Activated naive CD8-positive, alpha-beta T cell treated with anti-CD3 and anti-CD28 coated beads, Interleukin-2, amount 10 ng/mL, durations not matched to agents 7 days and 5 days (primary cell): ENCODE data around the gene ZFHX3. TPM values are rescaled to one million over a fixed set of nuclear protein-coding genes. Genes with fewer than 3 reads are reported as not detected.

Source experiments
- ATAC-seq: fragments of 150-1000 bp; cut with Tn5 transposase; one replicate; pipeline ENCODE4 v1.10.0; 2021; ENCODE audit warnings: low read depth, moderate library complexity
- POLR2A ChIA-PET: fragments of 350-600 bp; sonication (Branson Sonifier 250); formaldehyde crosslinking; loops from one replicate; lab custom pipeline; 2021; ENCODE audit warnings: antibody characterized with exemption; lab: Charles Lee
- DNase-seq: peaks from one replicate; pipeline ENCODE4 v3.0.0; 2021
- H3K27ac Mint-ChIP-seq: one replicate; pipeline ENCODE4 v1.8.0; 2022; ENCODE audit warnings: mild to moderate bottlenecking, mixed read lengths
- H3K27me3 Mint-ChIP-seq: one replicate; pipeline ENCODE4 v1.8.0; 2022; ENCODE audit warnings: mild to moderate bottlenecking, moderate library complexity, mixed read lengths
- H3K36me3 Mint-ChIP-seq: one replicate; pipeline ENCODE4 v1.8.0; 2021; ENCODE audit warnings: mild to moderate bottlenecking, mixed read lengths
- H3K4me1 Mint-ChIP-seq: one replicate; pipeline ENCODE4 v1.8.0; 2021; ENCODE audit warnings: mixed read lengths
- H3K4me3 Mint-ChIP-seq: one replicate; pipeline ENCODE4 v1.8.0; 2022; ENCODE audit warnings: mild to moderate bottlenecking, moderate library complexity, mixed read lengths
- H3K9me3 Mint-ChIP-seq: one replicate; pipeline ENCODE4 v1.8.0; 2021; ENCODE audit warnings: mixed read lengths
- total RNA-seq, 2 experiments: library from RNA; stranded (reverse); gene quantifications; one replicate each; pipeline ENCODE4 v1.2.3, GENCODE V29; 2021

ZFHX3 gene
- total RNA-seq, 2 experiments from 2014 or later, result 1.1 to 1.6 TPM

- DNase-seq (no peak), ATAC-seq (no peak)
- POLR2A ChIA-PET, result no interaction called here
- peaks cover 14% of the 10 kb centered on the region for H3K27me3 Mint-ChIP-seq
- H3K4me1 Mint-ChIP-seq, result peaks cover 20% of the 10 kb centered on the region
- no peak overlapping the region for H3K27ac Mint-ChIP-seq
- no peak overlapping the region for H3K4me3 Mint-ChIP-seq
- peaks cover 3% of the 10 kb centered on the region for H3K9me3 Mint-ChIP-seq
- no peaks in the 10 kb centered on the region for H3K36me3 Mint-ChIP-seq
Observed at GRCh38 chr16:72873044-72873443, 174.9 kb downstream of the ZFHX3 start.

GRCh38 chr16:72865835-72866234 lies 182.1 kb downstream of the ZFHX3 start:
- Mint-ChIP-seq H3K4me1 (no peaks in the 10 kb centered on the region), H3K36me3 (peaks cover 2% of the 10 kb centered on the region), H3K27ac (no peak overlapping the region), H3K27me3 (peaks cover 28% of the 10 kb centered on the region), H3K4me3 (no peak overlapping the region), H3K9me3 (peaks cover 5% of the 10 kb centered on the region)
- ATAC-seq (no peak), DNase-seq (no peak)
- POLR2A ChIA-PET, result no interaction called here

- H3K36me3 Mint-ChIP-seq, result peaks cover 2% of the 10 kb centered on the region
- H3K27me3 Mint-ChIP-seq, result peaks cover 30% of the 10 kb centered on the region
- ATAC-seq, result no peak
- H3K4me3 Mint-ChIP-seq, result no peak overlapping the region
- peaks cover 5% of the 10 kb centered on the region for H3K9me3 Mint-ChIP-seq
- no peak overlapping the region for H3K27ac Mint-ChIP-seq
- no peaks in the 10 kb centered on the region for H3K4me1 Mint-ChIP-seq
- no peak for DNase-seq
- POLR2A ChIA-PET, result no interaction called here
Observed at GRCh38 chr16:72865258-72865657, 182.7 kb downstream of the ZFHX3 start.

- H3K4me1 Mint-ChIP-seq, result no peaks in the 10 kb centered on the region
- no peak overlapping the region for H3K4me3 Mint-ChIP-seq
- H3K27me3 Mint-ChIP-seq, result peaks cover 32% of the 10 kb centered on the region
- DNase-seq (no peak), ATAC-seq (no peak)
- H3K36me3 Mint-ChIP-seq, result peaks cover 2% of the 10 kb centered on the region
- no peak overlapping the region for H3K27ac Mint-ChIP-seq
- H3K9me3 Mint-ChIP-seq, result peaks cover 5% of the 10 kb centered on the region
- POLR2A ChIA-PET, result no interaction called here
Observed at GRCh38 chr16:72864130-72864833, 183.6 kb downstream of the ZFHX3 start.

GRCh38 chr16:72862090-72862489 lies 185.8 kb downstream of the ZFHX3 start:
- peaks cover 25% of the 10 kb centered on the region for H3K27me3 Mint-ChIP-seq
- H3K4me1 Mint-ChIP-seq, result peaks cover 3% of the 10 kb centered on the region
- H3K27ac Mint-ChIP-seq, result no peak overlapping the region
- DNase-seq, result no peak
- no peak for ATAC-seq
- H3K4me3 Mint-ChIP-seq, result no peak overlapping the region
- POLR2A ChIA-PET, result no interaction called here
- H3K36me3 Mint-ChIP-seq, result peaks cover 2% of the 10 kb centered on the region
- peaks cover 2% of the 10 kb centered on the region for H3K9me3 Mint-ChIP-seq

- no peak for DNase-seq
- Mint-ChIP-seq H3K4me1 (peaks cover 12% of the 10 kb centered on the region), H3K27ac (no peak overlapping the region), H3K9me3 (peaks cover 2% of the 10 kb centered on the region), H3K36me3 (peaks cover 2% of the 10 kb centered on the region), H3K4me3 (no peak overlapping the region), H3K27me3 (peaks cover 22% of the 10 kb centered on the region)
- POLR2A ChIA-PET, result no interaction called here
- ATAC-seq, result no peak
Observed at GRCh38 chr16:72860726-72861562, 187.0 kb downstream of the ZFHX3 start.

GRCh38 chr16:72859581-72859980 lies 188.3 kb downstream of the ZFHX3 start:
- H3K27me3 Mint-ChIP-seq, result peaks cover 30% of the 10 kb centered on the region
- POLR2A ChIA-PET, result no interaction called here
- H3K4me3 Mint-ChIP-seq, result no peak overlapping the region
- H3K9me3 Mint-ChIP-seq, result peaks cover 2% of the 10 kb centered on the region
- ATAC-seq, result no peak
- H3K4me1 Mint-ChIP-seq, result peaks cover 16% of the 10 kb centered on the region
- no peak for DNase-seq
- H3K27ac Mint-ChIP-seq, result no peak overlapping the region
- H3K36me3 Mint-ChIP-seq, result peaks cover 2% of the 10 kb centered on the region

GRCh38 chr16:72858665-72859493 lies 189.0 kb downstream of the ZFHX3 start:
- Mint-ChIP-seq H3K27ac (no peak overlapping the region), H3K4me1 (peaks cover 20% of the 10 kb centered on the region), H3K27me3 (peaks cover 35% of the 10 kb centered on the region), H3K4me3 (no peak overlapping the region), H3K9me3 (no peaks in the 10 kb centered on the region), H3K36me3 (peaks cover 2% of the 10 kb centered on the region)
- DNase-seq (no peak), ATAC-seq (no peak)
- POLR2A ChIA-PET, result no interaction called here

- Mint-ChIP-seq H3K27me3 (peaks cover 35% of the 10 kb centered on the region), H3K4me3 (no peak overlapping the region), H3K4me1 (peaks cover 27% of the 10 kb centered on the region), H3K36me3 (no peaks in the 10 kb centered on the region), H3K27ac (no peak overlapping the region), H3K9me3 (no peaks in the 10 kb centered on the region)
- ATAC-seq (no peak), DNase-seq (no peak)
- POLR2A ChIA-PET, result interaction anchor here (2.2 kb wide), 1 partner anchor 17 kb away, joined by 9 read pairs; no protein-coding TSS in a partner anchor
Observed at GRCh38 chr16:72857834-72858664, 189.9 kb downstream of the ZFHX3 start.

- Mint-ChIP-seq H3K36me3 (no peaks in the 10 kb centered on the region), H3K4me1 (peaks cover 27% of the 10 kb centered on the region), H3K4me3 (no peak overlapping the region), H3K9me3 (no peaks in the 10 kb centered on the region), H3K27ac (peak overlapping the region; percentile 9), H3K27me3 (peaks cover 43% of the 10 kb centered on the region)
- DNase-seq, result no peak
- POLR2A ChIA-PET, result interaction anchor here (2.2 kb wide), 1 partner anchor 19 kb away, joined by 9 read pairs; no protein-coding TSS in a partner anchor
- ATAC-seq, result peak; percentile 70
Observed at GRCh38 chr16:72856797-72857196, 191.1 kb downstream of the ZFHX3 start.

- Mint-ChIP-seq H3K27me3 (peaks cover 46% of the 10 kb centered on the region), H3K27ac (no peak overlapping the region), H3K9me3 (no peaks in the 10 kb centered on the region), H3K36me3 (no peaks in the 10 kb centered on the region), H3K4me1 (peaks cover 29% of the 10 kb centered on the region), H3K4me3 (no peak overlapping the region)
- DNase-seq (no peak), ATAC-seq (no peak)
- POLR2A ChIA-PET, result no interaction called here
Observed at GRCh38 chr16:72854267-72854959, 193.5 kb downstream of the ZFHX3 start.

GRCh38 chr16:72853575-72854266 lies 194.2 kb downstream of the ZFHX3 start:
- ATAC-seq, result no peak
- Mint-ChIP-seq H3K9me3 (no peaks in the 10 kb centered on the region), H3K4me1 (peaks cover 30% of the 10 kb centered on the region), H3K27ac (peak overlapping the region; percentile 3), H3K36me3 (no peaks in the 10 kb centered on the region), H3K27me3 (peaks cover 40% of the 10 kb centered on the region), H3K4me3 (peak overlapping the region; percentile 17)
- no peak for DNase-seq
- POLR2A ChIA-PET, result no interaction called here
